DOHH2 (cell line): Measurements from ENCODE around the gene MICAL1.

Experiments
- CTCF ChIP-seq: fragments of 200-600 bp; sonication (generic); IDR thresholded peaks from one replicate; pipeline ENCODE4 v1.5.1; 2014; ENCODE audit warnings: antibody characterized with exemption, mild to moderate bottlenecking, low read depth, low read length; ENCODE audit not compliant: poor library complexity, severe bottlenecking
- EZH2phosphoT487 ChIP-seq: fragments of 200-600 bp; sonication (generic); IDR thresholded peaks from 2 replicates; pipeline ENCODE4 v1.6.1; 2017; ENCODE audit warnings: borderline replicate concordance, mild to moderate bottlenecking, antibody characterized with exemption, low read length, moderate library complexity, mixed read lengths

GRCh38 chr6:109478222-109478805 lies 22.7 kb upstream of the MICAL1 start:
- TF ChIP-seq CTCF (no peak), EZH2phosphoT487 (no peak)
